HG02885 (cell line): ENCODE measurements around the gene ARHGEF1.
"Not testable (repeated sequence)": the region's sequence is repeated elsewhere in the genome, so short reads cannot be mapped to it uniquely, and the experiment has no call there.

Source experiments
- ATAC-seq: cut with Tn5 transposase; IDR thresholded peaks from one replicate; pipeline ENCODE4 v1.9.1; 2021; ENCODE audit warnings: mild to moderate bottlenecking; ENCODE audit not compliant: unreplicated experiment, poor library complexity

Gene ARHGEF1

GRCh38 chr19:41861116-41861768, 21.7 kb upstream of the ARHGEF1 start:
- no peak for ATAC-seq

DNA sequence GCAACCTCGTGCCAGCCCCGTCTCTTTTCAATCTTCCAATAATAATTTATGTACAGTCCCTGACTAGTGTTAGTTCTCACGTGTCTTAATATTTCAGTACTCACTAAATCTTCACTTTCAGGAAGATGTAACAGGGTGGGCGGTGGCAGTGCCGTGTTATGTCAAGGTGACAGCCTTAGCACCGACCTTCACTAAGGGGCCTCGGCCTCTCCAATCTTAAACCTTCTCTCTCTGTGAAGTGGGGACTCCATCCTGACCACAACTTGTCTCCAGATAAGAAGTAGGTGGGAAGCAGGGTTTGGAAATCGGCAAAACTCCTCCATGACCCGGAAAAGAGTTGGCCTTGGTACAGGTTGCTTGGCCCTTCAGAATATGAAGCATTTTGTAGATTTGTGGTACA, 21.1 kb upstream of the ARHGEF1 start:
- ATAC-seq, result no peak

GRCh38 chr19:41862445-41862986, 20.5 kb upstream of the ARHGEF1 start:
- no peak for ATAC-seq

- ATAC-seq, result no peak
Observed at GRCh38 chr19:41863209-41863931, 19.6 kb upstream of the ARHGEF1 start.

GRCh38 chr19:41864374-41864773, 18.6 kb upstream of the ARHGEF1 start:
- ATAC-seq, result no peak

GRCh38 chr19:41866284-41866683, 16.7 kb upstream of the ARHGEF1 start:
- ATAC-seq, result no peak

- ATAC-seq, result no peak
Observed at GRCh38 chr19:41868120-41868988, 14.6 kb upstream of the ARHGEF1 start.

- no peak for ATAC-seq
Observed at GRCh38 chr19:41868989-41869300, 14.0 kb upstream of the ARHGEF1 start.

DNA sequence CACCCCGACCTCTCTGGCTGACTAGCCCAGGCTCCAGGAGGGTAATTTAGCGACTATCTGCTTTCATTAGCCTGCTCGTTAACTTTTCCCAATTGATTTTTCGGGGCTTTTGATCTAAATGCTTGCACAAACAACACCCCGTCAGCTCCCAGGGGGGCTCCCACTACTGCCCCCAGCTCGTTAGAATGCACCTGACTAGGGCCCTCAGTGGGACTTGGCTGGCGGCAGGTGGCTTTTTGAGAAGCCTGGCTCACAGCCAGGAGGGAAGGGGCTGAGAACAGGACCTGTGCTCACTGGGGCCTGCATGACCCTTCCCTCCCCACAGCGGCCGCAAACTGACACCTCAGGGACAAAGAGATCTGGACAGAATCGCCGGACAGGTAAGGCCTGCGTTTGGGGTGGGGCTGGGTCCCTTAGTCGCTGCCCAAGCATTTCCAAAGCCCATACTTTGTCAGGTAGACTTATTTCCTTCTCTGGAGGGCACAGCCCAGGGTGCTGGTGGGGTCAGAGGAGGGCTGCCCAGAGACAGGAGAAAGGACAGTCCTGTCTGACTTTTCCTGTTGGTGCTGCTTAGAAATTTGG, 13.5 kb upstream of the ARHGEF1 start:
- ATAC-seq, result no peak

- ATAC-seq, result no peak
Observed at GRCh38 chr19:41870401-41870873, 12.5 kb upstream of the ARHGEF1 start.

DNA sequence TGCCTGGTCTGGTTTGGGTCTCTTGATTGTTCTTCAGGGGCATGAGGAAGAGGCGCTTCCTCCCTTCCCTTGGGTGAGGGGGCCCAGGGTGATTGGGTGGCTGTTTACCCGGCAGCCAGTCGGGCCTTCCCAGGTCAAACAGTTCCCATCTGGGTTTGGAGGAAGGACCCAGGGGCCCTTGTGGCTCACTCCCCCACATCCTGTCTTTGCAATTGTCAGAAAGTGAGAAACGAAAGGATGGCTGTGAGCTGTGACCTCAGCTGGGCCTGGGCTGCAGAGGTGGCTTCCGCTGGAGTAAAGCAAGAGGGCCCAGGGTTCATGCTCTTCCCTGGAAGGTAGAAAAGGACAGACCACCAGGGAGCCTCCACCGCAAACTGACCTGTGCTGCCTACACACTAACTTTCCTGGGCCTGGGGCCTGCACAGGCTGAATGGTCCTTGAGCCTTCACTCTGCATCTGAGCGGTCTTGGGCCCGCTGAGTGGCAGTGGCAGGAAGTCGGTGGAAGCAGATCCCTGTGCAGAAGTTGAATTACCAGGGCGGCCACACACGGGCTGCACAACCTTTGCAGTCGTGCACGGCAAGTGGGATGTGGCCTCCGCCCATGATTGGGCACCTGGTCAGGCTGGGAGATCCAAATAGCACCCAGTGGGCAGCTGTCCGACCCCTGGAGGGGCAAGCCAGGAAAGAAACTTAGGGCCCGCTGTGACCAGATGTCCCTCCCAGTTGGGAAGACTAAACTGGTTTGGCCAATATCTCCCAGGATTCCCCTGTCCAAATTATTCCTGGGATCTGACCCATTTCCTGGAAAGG, 11.2 kb upstream of the ARHGEF1 start:
- ATAC-seq, result peak; percentile 50

GRCh38 chr19:41872384-41872774, 10.6 kb upstream of the ARHGEF1 start:
- ATAC-seq, result no peak

GRCh38 chr19:41872775-41873647, 10.0 kb upstream of the ARHGEF1 start:
- ATAC-seq, result no peak

- ATAC-seq, result not testable (repeated sequence)
Observed at GRCh38 chr19:41875973-41876372, 7.0 kb upstream of the ARHGEF1 start.

- peak; percentile 73 for ATAC-seq
Observed at GRCh38 chr19:41876847-41877832, 5.8 kb upstream of the ARHGEF1 start, which contains the start of gene CD79A. TSS of gene CD79A (plus strand) at chr19:41877279. CDS start at chr19:41877305, 26 bp downstream.

DNA sequence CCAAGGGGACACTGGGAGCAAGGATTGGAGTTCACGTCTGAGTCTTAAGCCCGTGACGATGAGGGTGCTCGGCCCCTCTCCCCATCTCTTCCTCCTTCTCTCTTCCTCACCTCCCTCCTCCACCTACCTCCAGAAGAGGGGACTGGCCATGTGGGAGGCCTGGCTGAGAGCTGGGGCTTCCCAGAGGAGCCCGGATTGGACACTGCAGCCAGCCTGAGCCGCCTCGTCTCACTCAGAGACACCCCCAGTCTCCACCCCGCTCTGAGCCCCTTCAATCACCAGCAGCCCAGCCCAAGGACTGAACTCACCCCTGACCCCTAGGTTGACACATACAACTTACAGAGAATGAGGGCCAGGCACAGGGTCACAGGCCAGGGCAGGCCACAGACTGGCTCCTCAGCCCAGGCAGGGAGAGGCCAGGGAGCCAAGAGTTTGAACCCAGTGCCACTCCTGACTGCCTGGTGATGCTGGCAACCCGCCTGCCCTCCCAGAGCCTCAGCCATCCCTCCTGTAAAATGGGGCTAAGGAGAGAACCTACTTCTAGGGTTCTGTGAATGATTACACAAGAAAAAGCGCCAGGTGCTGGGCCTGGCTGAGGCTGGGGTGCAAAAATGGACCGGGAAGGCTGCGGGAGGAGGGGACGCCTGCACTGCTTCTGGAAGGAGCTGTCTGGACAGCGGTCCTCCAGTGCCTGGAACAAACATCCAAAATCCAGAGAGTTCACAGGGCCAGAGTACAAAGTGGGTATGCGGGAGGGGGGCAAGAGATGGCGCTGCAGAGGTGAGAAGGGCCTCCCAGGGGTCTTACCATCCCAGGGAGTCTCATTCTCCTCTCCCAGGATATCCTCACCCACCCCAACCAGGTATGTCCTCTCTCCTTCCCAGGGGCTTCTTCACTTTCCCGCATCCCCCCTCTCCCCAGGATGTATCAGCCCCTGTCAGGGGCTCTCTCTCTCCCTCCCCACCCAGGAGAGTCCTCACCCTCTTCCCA, 4.8 kb upstream of the ARHGEF1 start:
- no peak for ATAC-seq
